ENCODE measurements around the gene ARHGAP26. TPM values are rescaled to one million over a fixed set of nuclear protein-coding genes. Genes with fewer than 3 reads are reported as not detected.

Gene ARHGAP26
- total RNA-seq, 1 donor from 2014 or later, result 8.9 TPM

DNA sequence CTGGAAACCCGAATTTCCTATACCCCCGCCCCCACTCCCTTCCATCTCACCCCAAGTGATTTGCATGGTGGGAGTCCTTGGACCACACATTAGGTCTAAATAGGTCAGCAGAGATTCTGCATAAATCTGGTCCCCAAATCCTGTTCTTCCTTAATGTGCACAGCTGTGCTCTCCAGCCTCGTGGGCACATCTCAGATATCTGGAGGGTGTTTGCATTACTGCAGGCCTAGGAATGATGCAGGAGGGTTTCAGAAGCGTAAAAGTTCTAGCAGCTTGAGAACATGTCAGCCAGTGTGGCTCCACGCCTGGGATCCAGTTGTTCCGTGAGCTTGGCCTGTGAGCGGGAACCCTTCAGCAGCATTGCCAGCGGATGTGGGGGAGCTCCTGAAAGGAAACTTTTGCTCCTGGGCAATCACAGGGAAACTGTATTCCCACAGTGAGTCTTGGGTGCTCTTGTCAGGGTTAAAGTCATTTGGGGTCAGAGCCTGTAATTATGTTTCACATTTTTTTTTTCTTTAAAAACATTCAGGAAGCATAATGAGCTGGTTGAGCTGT is 12.9 kb downstream of the ARHGAP26 start:
- peaks cover 16% of the 10 kb centered on the region for H3K4me1 Mint-ChIP-seq
- H3K27ac Mint-ChIP-seq, result no peak overlapping the region
- H3K9me3 Mint-ChIP-seq, result no peaks in the 10 kb centered on the region
- no peaks in the 10 kb centered on the region for H3K27me3 Mint-ChIP-seq (ENCODE audit: low read depth)
- TF ChIP-seq, protein P1, sequence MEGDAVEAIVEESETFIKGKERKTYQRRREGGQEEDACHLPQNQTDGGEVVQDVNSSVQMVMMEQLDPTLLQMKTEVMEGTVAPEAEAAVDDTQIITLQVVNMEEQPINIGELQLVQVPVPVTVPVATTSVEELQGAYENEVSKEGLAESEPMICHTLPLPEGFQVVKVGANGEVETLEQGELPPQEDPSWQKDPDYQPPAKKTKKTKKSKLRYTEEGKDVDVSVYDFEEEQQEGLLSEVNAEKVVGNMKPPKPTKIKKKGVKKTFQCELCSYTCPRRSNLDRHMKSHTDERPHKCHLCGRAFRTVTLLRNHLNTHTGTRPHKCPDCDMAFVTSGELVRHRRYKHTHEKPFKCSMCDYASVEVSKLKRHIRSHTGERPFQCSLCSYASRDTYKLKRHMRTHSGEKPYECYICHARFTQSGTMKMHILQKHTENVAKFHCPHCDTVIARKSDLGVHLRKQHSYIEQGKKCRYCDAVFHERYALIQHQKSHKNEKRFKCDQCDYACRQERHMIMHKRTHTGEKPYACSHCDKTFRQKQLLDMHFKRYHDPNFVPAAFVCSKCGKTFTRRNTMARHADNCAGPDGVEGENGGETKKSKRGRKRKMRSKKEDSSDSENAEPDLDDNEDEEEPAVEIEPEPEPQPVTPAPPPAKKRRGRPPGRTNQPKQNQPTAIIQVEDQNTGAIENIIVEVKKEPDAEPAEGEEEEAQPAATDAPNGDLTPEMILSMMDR (IDR thresholded peaks at IDR 0.05; ENCODE audit: unreplicated experiment), result no peak
- H3K4me3 Mint-ChIP-seq, result no peak overlapping the region
- DNase-seq (ENCODE audit: low spot score in 2 of 2, unreplicated experiment in 2 of 2), result no peak
- no peaks in the 10 kb centered on the region for H3K36me3 Mint-ChIP-seq

DNA sequence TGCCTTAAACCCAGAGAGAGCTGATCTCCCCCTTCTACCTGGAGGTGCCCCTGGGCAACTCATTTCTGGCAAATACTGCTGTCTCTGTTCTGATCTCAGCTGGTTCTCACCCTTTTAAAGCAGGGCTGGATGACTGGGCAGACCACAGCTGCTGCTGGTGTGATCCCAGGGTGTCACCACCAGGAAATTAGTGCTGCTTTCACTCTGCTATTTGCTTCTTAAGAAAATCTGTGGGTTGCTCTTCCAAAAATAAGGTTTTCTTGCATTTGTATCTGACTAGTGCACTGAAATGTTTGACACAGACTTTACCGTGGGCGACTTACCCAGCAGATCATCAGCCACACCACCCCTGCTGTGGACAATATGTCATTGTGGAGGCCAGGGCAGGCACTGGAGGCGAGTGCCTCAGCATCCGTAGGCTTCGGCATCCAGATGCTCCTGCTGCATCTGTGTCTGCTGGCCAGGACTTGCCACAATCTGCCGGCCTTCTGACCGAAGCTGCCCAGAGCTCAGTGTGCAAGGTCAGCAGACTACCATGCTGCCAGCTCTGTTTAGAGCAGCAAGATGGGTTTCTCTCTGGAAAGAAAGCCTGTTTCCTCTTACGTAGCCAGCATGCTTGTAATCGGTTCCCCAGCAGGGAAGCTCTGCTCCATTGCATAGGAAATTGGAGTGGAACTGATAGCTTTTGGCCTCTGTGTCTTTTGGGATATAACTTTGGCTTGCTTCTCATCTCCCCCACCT is 13.6 kb downstream of the ARHGAP26 start:
- Mint-ChIP-seq H3K27me3 (ENCODE audit: low read depth) (no peaks in the 10 kb centered on the region), H3K4me1 (peaks cover 12% of the 10 kb centered on the region), H3K9me3 (no peaks in the 10 kb centered on the region), H3K27ac (no peak overlapping the region), H3K36me3 (no peaks in the 10 kb centered on the region), H3K4me3 (no peak overlapping the region)
- DNase-seq (ENCODE audit: low spot score in 2 of 2, unreplicated experiment in 2 of 2), result no peak
- TF ChIP-seq, protein P1 (IDR thresholded peaks at IDR 0.05; ENCODE audit: unreplicated experiment), result no peak

DNA sequence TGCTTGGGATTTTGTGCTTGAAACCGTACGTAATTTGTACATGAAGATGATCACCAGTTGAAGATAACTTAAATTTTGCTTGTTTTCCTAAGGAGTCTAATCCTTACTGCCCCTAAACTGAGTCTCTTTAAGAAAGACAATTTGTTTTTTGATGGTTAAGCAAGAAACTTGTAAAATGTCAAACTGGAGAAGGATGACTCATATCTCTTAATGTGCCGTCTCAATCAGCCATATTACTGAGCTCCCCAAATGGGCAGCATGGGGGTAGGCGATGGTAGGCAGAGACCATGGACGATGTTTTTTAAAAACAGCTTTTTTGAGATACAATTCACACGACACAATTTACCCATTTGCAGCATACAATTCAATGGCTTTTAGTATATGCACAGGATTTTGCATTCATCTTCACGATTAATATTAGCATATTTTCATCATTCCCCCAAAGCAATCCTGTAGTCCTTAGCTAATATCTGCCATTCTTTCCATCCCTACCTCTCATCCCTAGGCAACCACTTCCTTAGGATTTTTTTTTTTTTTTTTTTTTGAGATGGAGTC is 14.3 kb downstream of the ARHGAP26 start:
- no peaks in the 10 kb centered on the region for H3K36me3 Mint-ChIP-seq
- no peak overlapping the region for H3K27ac Mint-ChIP-seq
- H3K9me3 Mint-ChIP-seq, result no peaks in the 10 kb centered on the region
- DNase-seq (ENCODE audit: low spot score in 2 of 2, unreplicated experiment in 2 of 2), result no peak
- no peaks in the 10 kb centered on the region for H3K27me3 Mint-ChIP-seq (ENCODE audit: low read depth)
- TF ChIP-seq, protein P1 (IDR thresholded peaks at IDR 0.05; ENCODE audit: unreplicated experiment), result no peak
- H3K4me1 Mint-ChIP-seq, result peaks cover 5% of the 10 kb centered on the region
- no peak overlapping the region for H3K4me3 Mint-ChIP-seq

DNA sequence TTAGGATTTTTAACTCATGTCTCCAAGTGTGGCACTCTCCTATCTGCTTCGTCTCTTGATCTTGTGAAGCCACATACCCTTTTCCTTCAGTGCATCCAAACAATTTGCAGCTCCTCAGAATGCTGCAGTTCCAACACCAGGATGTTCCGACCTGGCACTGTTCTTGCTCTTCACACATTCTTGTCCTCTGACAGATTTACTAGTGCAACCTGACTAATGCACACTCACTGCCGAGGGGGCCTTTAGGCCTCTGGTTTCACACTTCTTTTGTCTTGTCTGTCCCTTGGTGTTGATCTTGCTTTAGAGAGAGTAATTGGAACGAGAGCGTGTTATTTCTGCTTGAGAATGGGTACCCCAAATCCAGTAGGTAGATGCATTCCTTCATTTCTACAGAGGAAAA is 15.0 kb downstream of the ARHGAP26 start:
- Mint-ChIP-seq H3K4me3 (no peak overlapping the region), H3K27ac (no peak overlapping the region), H3K27me3 (ENCODE audit: low read depth) (no peaks in the 10 kb centered on the region)

DNA sequence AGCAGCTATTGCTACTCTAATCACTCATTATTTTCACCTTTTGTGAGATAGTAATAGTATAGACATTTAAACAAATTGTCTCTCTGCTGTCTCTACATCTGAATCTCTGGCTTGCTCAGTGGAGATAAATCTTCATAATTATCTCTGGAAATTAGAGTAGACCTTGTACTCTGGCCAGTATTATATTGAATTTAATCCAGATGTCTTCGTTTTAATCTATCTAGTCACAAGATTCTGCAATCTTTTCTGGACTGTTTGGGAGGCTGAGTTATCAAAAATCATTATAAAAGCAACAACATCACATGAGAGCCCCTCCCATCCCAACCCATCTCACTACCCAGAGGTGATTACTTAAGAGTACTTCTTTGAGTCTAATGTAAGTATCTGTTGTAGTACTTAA is 19.0 kb downstream of the ARHGAP26 start:
- DNase-seq (ENCODE audit: low spot score in 2 of 2, unreplicated experiment in 2 of 2), result no peak
- Mint-ChIP-seq H3K36me3 (no peaks in the 10 kb centered on the region), H3K4me1 (peaks cover 4% of the 10 kb centered on the region), H3K9me3 (no peaks in the 10 kb centered on the region), H3K27me3 (ENCODE audit: low read depth) (no peaks in the 10 kb centered on the region), H3K27ac (no peak overlapping the region), H3K4me3 (no peak overlapping the region)
- TF ChIP-seq, protein P1 (IDR thresholded peaks at IDR 0.05; ENCODE audit: unreplicated experiment), result no peak

More for the DNA sequence above, 15.0 kb downstream of the ARHGAP26 start:
- TF ChIP-seq, protein P1 (IDR thresholded peaks at IDR 0.05; ENCODE audit: unreplicated experiment), result no peak
- Mint-ChIP-seq H3K9me3 (no peaks in the 10 kb centered on the region), H3K4me1 (no peaks in the 10 kb centered on the region), H3K36me3 (no peaks in the 10 kb centered on the region)
- no peak for DNase-seq (ENCODE audit: low spot score in 2 of 2, unreplicated experiment in 2 of 2)

Data from mesothelial cell of epicardium (in vitro differentiated cells).